Effector memory CD8-positive, alpha-beta T cell (primary cell): ENCODE results near the gene COG8.
"Not testable (repeated sequence)": the region's sequence is repeated elsewhere in the genome, so short reads cannot be mapped to it uniquely, and the experiment has no call there.

ENCODE experiments used
- ATAC-seq: fragments of 150-1000 bp; cut with Tn5 transposase; replicated peaks from 2 replicates; pipeline ENCODE4 v1.10.0; 2021; ENCODE audit warnings: mild to moderate bottlenecking, moderate library complexity
- DNase-seq, 3 experiments: peaks; one replicate each; pipeline ENCODE4 v3.0.0; 2021
- H3K27ac Mint-ChIP-seq, 2 donors: one replicate each; pipeline ENCODE4 v1.8.0; 2022; ENCODE audit warnings: mild to moderate bottlenecking in 2 of 2, mixed read lengths in 2 of 2, moderate library complexity in 2 of 2
- H3K27me3 Mint-ChIP-seq, 2 donors: one replicate each; pipeline ENCODE4 v1.8.0; 2022; ENCODE audit warnings: mixed read lengths in 2 of 2
- H3K36me3 Mint-ChIP-seq: one replicate; pipeline ENCODE4 v1.8.0; 2022; ENCODE audit warnings: mild to moderate bottlenecking, moderate library complexity, mixed read lengths; ENCODE audit not compliant: insufficient read depth
- H3K4me1 Mint-ChIP-seq, 2 donors: one replicate each; pipeline ENCODE4 v1.8.0; 2022; ENCODE audit warnings: low read depth in 2 of 2, mixed read lengths in 2 of 2
- H3K4me3 Mint-ChIP-seq, 2 donors: one replicate each; pipeline ENCODE4 v1.8.0; 2022; ENCODE audit warnings: mild to moderate bottlenecking in 2 of 2, mixed read lengths in 2 of 2, moderate library complexity in 2 of 2
- H3K9me3 Mint-ChIP-seq, 2 donors: one replicate each; pipeline ENCODE4 v1.8.0; 2022; ENCODE audit warnings: mixed read lengths in 2 of 2

COG8 gene

DNA sequence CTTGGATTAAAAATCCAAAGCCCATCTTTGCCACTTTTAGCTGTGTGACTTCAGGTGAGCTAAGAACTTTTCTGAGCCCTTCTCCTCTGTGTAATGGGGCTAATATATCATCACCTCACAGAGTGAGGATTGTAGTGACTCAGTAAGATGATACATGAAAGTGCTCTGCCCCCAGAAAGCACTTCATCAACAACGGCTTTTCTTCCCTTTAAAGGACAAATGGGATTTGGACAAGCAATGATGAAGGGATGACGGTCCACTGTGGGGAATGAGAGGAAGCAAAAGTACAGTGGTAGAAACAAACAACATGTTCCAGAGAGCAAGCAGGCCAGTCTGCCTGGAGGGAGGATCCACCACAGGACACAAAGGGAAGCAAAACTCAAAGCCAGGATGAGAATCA lies 26.5 kb upstream of the COG8 start:
- no peaks in the 10 kb centered on the region for H3K27me3 Mint-ChIP-seq
- DNase-seq: no peak
- ATAC-seq: no peak
- H3K27ac Mint-ChIP-seq: no peak overlapping the region
- peaks cover 74% of the 10 kb centered on the region for H3K36me3 Mint-ChIP-seq
- H3K4me3 Mint-ChIP-seq: no peak overlapping the region
- H3K4me1 Mint-ChIP-seq: peaks cover 6 to 20% of the 10 kb centered on the region in 2 donors
- no peaks in the 10 kb centered on the region for H3K9me3 Mint-ChIP-seq

DNA sequence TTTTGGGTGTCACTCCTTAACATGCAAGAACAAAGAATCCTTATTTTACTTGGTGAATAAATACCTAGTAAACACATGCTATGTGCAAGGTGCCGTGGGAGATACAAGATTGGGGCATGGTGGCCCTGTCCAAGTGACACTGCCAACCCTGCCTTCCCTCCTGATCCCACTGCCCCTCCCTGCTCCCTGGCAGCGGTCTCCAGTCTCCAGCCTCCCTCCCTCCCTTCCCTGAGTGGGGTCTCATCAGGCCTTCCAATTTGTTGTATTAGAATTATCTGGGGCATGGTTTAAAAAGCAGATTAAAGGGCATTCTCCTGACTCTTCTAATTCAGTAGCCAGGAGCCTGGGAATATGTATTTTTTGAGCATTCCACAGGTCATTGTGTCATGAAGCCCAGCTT lies 24.7 kb upstream of the COG8 start:
- Mint-ChIP-seq H3K4me1 (peaks cover 6 to 10% of the 10 kb centered on the region in 2 donors), H3K4me3 (no peak overlapping the region), H3K9me3 (no peaks in the 10 kb centered on the region), H3K36me3 (peaks cover 73% of the 10 kb centered on the region), H3K27me3 (no peaks in the 10 kb centered on the region), H3K27ac (peak overlapping the region; percentile 17 to 22)
- ATAC-seq: no peak
- DNase-seq: no peak

DNA sequence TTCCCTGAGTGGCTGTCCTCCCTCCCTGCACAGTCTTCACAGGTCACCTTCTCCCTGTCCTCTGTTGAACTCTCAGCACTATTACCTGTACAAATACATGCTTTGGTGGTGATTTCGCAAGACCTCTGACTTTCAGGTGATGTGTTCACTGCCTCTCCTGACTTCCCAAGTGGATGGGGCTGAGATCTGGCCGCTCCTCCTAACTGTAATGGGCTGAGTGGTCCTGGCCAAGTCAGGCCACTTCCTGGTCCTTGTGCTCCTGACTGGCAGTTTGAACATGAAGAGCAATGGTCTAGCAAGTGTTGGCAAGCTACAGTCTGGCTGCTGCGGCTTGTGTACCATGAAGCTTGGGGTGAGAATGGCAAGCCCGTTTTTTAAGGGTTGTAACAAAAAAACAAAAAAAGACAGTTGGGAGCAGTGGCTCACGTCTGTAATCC lies 23.9 kb upstream of the COG8 start:
- Mint-ChIP-seq H3K9me3 (no peaks in the 10 kb centered on the region), H3K4me1 (peaks cover 6 to 10% of the 10 kb centered on the region in 2 donors), H3K36me3 (peaks cover 68% of the 10 kb centered on the region), H3K27ac (peak overlapping the region in 1 of 2 donors; percentile 17), H3K4me3 (no peak overlapping the region), H3K27me3 (no peaks in the 10 kb centered on the region)
- DNase-seq (no peak), ATAC-seq (no peak)

DNA sequence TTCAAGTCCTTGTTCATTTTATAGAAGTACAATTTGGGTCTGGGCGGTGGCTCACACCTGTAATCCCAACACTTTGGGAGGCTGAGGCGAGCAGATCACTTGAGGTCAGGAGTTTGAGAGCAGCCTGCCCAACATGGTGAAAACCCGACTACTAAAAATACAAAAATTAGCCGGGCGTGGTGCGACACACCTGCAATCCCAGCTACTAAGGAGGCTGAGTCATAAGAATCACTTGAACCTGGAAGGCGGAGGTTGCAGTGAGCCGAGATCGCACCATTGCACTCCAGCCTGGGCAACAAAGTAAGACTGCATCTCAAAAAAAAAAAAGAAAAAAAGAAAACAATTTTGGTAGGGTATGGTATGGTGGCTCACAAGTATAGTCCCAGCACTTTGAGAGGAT lies 20.7 kb upstream of the COG8 start:
- H3K27ac Mint-ChIP-seq, H3K9me3 Mint-ChIP-seq, H3K27me3 Mint-ChIP-seq, H3K4me3 Mint-ChIP-seq, ATAC-seq, DNase-seq: not testable (repeated sequence)
- peaks cover 55% of the 10 kb centered on the region for H3K36me3 Mint-ChIP-seq
- peaks cover 4 to 10% of the 10 kb centered on the region in 2 donors for H3K4me1 Mint-ChIP-seq

DNA sequence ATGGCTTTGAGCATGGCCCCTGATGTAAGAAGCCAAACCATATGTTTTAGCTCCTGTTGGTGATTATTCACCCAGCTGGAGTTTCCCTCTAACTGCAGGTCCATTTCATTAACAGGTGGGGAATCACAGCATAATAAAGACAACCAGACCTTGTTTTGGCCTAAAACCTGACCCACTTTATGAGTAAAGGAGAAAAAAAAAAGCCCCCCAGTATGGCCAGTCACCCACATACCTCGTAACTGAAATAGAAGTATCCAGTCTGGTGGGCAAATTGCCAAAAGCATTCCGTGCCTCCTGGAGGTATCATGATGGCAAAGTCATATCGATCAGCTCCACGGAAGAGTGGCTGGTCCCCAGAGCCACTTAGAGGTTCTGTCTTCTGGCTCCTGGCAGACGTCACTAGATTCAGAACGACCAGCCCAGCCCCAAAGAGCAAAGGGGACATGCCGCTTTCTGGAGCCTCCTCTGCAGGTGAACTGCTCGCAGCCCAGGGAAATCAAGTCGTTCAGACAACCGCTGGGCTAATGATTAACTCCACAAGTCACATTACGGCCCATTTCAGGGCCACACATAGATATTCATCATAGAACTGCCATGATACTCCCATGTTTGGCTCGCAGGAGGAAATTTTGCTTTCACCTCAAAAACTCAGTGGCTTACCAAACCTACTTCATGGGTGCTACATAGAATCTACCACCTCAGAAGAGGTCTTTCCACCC lies 12.1 kb upstream of the COG8 start, which contains the start of gene TMED6:
TMED6 (minus strand) TSS at position 478 of the 719 bp plus-strand sequence; CDS start at position 445, 33 bp downstream.
- Mint-ChIP-seq H3K4me1 (peaks cover 3 to 11% of the 10 kb centered on the region in 2 donors), H3K4me3 (no peak within 1 kb of the TSS), H3K9me3 (no peaks in the 10 kb centered on the region), H3K27ac (peak within 1 kb of the TSS in 1 of 2 donors; percentile 73), H3K27me3 (no peaks in the 10 kb centered on the region), H3K36me3 (peaks cover 20% of the 10 kb centered on the region)
- DNase-seq (no peak), ATAC-seq (no peak)

DNA sequence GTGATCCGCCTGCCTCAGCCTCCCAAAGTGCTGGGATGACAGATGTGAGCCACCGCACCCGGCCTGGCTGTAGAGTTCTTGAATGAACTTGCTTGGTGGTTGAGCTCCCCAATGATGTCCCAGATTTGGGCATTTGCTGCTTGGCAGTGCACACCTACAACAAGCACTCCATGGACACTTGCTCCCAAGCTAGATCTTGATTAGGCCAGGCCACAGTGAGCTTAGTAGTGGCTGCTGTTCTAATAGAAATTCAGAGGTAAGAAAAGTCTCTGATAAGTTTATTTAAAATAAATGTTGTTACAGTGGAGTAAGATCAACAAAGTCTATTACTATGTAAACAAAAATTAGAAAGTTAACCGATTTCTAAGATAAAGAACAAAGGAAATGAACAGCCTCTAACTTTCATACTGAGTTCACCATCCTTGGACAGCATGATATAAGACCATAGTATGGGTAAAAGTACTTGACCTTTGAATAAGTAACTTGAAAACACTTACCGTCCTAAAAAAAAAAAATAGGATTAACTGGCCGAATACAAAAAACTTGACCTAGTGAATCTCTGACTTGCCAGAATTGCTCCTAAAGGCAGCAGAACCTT lies 11.3 kb upstream of the COG8 start:
- H3K27ac Mint-ChIP-seq: peak overlapping the region in 1 of 2 donors; percentile 72
- DNase-seq (no peak), ATAC-seq (no peak)
- H3K9me3 Mint-ChIP-seq: no peaks in the 10 kb centered on the region
- H3K27me3 Mint-ChIP-seq: no peaks in the 10 kb centered on the region
- peaks cover 7 to 19% of the 10 kb centered on the region in 2 donors for H3K4me1 Mint-ChIP-seq
- H3K4me3 Mint-ChIP-seq: no peak overlapping the region
- H3K36me3 Mint-ChIP-seq: peaks cover 13% of the 10 kb centered on the region

DNA sequence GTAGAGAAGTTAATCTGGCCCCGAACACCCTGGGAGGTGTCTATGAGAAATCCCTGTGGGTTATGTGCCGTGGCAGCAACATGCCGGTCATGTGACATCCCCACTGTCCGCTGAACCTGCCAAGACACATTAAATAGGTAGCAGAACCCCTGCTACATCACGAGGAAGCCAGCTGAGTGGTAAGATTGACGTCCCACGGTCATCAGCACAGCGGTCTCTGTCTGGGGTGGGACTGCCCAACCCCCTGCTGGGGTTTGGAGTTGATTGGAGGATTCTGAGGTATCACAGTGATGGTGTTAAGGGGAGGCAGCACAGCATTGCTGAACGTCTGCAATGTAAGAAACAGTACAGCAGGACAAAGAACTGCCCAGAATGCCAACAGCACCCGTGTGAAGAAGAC lies 10.2 kb upstream of the COG8 start:
- no peak for DNase-seq

DNA sequence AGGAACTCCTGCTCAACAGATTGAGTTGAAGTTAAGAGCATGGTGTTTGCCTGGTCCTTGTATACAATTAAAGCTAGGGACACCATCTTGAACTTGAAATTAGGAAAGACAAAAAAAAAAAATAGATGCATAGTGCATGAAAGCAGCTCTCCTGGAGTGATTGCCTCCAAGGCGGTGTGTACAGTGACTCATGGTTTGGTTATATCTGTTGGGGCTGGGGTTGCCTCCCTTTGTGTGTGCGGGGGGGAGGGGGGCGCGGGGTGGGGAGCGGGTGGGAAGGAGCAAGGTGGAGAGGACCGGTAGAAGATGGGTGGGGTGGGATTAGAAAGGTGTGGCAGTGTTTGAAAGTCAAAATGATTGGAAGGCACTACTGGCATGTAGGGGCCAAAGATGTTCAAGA lies 8.9 kb upstream of the COG8 start:
- ATAC-seq (no peak), DNase-seq (no peak)
- no peaks in the 10 kb centered on the region for H3K9me3 Mint-ChIP-seq
- peaks cover 8 to 20% of the 10 kb centered on the region in 2 donors for H3K4me1 Mint-ChIP-seq
- H3K4me3 Mint-ChIP-seq: no peak overlapping the region
- H3K27me3 Mint-ChIP-seq: no peaks in the 10 kb centered on the region
- H3K36me3 Mint-ChIP-seq: peaks cover 19% of the 10 kb centered on the region
- H3K27ac Mint-ChIP-seq: peak overlapping the region in 1 of 2 donors; percentile 26

More for the DNA sequence above, 10.2 kb upstream of the COG8 start:
- H3K36me3 Mint-ChIP-seq: peaks cover 13% of the 10 kb centered on the region
- H3K4me1 Mint-ChIP-seq: peaks cover 8 to 20% of the 10 kb centered on the region in 2 donors
- ATAC-seq: no peak
- H3K27me3 Mint-ChIP-seq: no peaks in the 10 kb centered on the region
- no peak overlapping the region for H3K4me3 Mint-ChIP-seq
- H3K27ac Mint-ChIP-seq: no peak overlapping the region
- H3K9me3 Mint-ChIP-seq: no peaks in the 10 kb centered on the region

DNA sequence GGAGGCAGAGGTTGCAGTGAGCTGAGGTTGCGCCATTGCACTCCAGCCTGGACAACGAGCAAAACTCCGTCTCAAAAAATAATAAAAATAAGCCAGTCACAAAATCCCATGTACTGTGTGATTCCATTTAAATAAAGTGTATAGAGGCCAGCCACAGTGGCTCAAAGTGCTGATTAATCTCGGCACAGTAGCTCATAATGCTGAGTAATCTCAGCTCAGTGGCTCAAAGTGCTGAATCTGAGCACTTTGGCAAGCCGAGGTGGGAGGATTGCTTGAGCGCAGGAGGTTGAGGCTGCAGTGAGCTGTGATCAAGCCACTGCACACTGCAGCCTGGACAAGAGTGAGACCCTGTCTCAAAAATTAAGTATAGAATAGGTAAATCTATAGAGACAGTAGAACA lies 7.3 kb upstream of the COG8 start:
- Mint-ChIP-seq H3K9me3 (no peaks in the 10 kb centered on the region), H3K4me3 (no peak overlapping the region), H3K27me3 (no peaks in the 10 kb centered on the region), H3K27ac (peak overlapping the region in 1 of 2 donors; percentile 72), H3K36me3 (peaks cover 15% of the 10 kb centered on the region), H3K4me1 (peaks cover 12 to 20% of the 10 kb centered on the region in 2 donors)
- ATAC-seq: no peak
- DNase-seq: no peak

DNA sequence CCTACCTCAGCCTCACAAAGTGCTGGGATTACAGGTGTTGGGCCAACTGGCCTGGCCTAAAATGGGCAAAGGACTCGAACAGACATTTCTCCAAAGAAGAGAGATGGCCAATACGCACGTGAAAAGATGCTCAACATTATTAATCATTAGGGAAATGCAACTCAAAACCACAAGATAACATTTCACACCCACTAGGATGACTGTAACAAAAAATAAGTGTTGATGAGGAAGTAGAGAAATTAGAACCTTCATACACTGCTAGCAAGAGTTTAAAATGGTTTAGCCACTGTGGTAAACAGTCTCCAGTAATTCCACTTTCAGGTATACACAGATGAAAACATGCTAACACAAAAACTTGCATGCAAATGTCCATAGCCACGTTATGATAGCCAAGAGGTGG lies 6.6 kb upstream of the COG8 start:
- peak overlapping the region; percentile 72 to 73 for H3K27ac Mint-ChIP-seq
- no peaks in the 10 kb centered on the region for H3K27me3 Mint-ChIP-seq
- ATAC-seq: peak; percentile 85

DNA sequence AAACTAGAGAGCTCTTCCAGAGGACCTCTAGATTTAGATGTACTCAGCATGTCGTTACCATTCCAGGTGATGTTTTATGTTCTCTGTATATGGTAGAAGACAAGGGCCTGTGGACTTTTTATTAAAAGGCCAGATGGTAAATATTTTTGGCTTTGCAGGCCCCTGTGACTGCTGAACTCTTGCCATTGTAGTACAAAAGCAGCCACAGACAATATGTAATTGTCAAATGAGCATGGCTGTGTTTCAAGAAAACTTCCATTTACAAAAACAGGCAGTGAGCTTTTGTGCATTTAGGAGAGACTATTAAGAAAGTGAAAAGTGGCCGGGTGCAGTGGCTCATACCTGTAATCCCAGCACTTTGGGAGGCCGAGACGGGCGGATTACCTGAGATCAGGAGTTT lies 4.8 kb upstream of the COG8 start:
- ATAC-seq (no peak), DNase-seq (no peak)
- no peak overlapping the region for H3K4me3 Mint-ChIP-seq
- H3K27me3 Mint-ChIP-seq: no peaks in the 10 kb centered on the region
- H3K27ac Mint-ChIP-seq: peak overlapping the region in 1 of 2 donors; percentile 73
- H3K4me1 Mint-ChIP-seq: peaks cover 25 to 39% of the 10 kb centered on the region in 2 donors
- no peaks in the 10 kb centered on the region for H3K9me3 Mint-ChIP-seq
- peaks cover 24% of the 10 kb centered on the region for H3K36me3 Mint-ChIP-seq

More for the DNA sequence above, 6.6 kb upstream of the COG8 start:
- H3K9me3 Mint-ChIP-seq: no peaks in the 10 kb centered on the region
- no peak for DNase-seq
- H3K36me3 Mint-ChIP-seq: peaks cover 18% of the 10 kb centered on the region
- H3K4me1 Mint-ChIP-seq: peaks cover 13 to 24% of the 10 kb centered on the region in 2 donors
- H3K4me3 Mint-ChIP-seq: peak overlapping the region; percentile 46 to 50

DNA sequence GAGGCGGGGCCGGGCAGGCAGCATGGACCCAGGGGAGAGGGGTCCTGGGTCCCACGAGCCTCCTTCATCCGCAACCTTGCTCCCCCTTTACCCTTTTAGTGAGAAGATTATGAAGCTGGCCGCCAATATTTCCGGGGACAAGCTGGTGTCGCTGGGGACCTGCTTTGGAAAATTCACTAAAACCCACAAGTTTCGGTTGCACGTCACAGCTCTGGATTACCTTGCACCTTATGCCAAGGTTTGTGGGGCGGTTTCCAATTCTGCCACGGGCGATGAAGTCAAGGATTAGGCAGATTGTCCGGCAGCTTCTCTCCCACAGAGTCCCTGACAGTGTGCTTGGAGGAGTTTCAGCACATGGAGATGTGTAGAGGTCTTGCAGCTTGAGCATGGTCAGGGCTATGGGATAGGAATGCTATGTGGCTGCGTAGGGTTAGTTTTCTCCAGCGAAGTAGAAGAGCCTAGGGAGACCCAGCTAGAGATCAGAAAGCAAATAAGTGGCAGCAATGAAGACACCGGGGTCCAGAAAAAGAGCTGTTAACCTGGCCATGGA lies 806 bp upstream of the COG8 start:
- no peak for ATAC-seq

DNA sequence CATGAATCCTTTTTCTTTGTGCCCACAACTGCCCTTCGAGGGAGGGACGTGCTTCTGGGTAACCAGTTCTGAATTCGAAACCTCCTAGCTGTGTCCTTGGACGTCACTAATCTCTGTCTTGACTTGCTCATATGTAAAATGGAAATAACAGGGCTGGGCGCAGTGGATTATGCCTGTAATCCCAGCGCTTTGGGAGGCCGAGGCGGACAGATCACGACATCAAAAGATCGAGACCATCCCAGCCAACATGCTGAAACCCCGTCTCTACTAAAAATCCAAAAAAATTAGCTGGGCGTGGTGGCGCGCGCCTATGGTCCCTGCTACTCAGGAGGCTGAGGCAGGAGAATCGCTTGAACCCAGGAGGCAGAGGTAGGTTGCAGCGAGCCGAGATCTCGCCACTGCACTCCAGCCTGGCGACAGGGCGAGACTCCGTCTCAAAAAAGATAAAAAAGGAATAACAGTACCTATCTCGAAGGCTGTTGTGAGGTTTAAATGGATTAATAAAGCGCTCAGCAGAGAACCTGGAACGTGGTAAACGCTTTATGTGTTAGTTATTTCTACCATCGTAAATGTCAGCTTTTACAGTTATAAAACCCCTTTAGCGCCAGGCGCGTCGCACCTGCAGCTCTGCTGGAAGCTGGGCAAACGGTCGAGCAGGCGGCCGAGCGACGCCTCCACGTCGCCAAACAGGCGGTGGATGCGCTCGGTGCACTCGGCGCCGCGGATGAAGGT lies 641 bp downstream of the COG8 start:
- peaks cover 48% of the 10 kb centered on the region for H3K36me3 Mint-ChIP-seq
- H3K27ac Mint-ChIP-seq: peak overlapping the region; percentile 93 to 97
- no peak for DNase-seq
- no peaks in the 10 kb centered on the region for H3K9me3 Mint-ChIP-seq
- H3K4me1 Mint-ChIP-seq: peaks cover 32 to 38% of the 10 kb centered on the region in 2 donors
- no peaks in the 10 kb centered on the region for H3K27me3 Mint-ChIP-seq
- peak overlapping the region; percentile 99 for H3K4me3 Mint-ChIP-seq
- no peak for ATAC-seq

More for the DNA sequence above, 806 bp upstream of the COG8 start:
- H3K9me3 Mint-ChIP-seq: no peaks in the 10 kb centered on the region
- H3K4me1 Mint-ChIP-seq: peaks cover 29 to 38% of the 10 kb centered on the region in 2 donors
- no peaks in the 10 kb centered on the region for H3K27me3 Mint-ChIP-seq
- peaks cover 35% of the 10 kb centered on the region for H3K36me3 Mint-ChIP-seq
- no peak for DNase-seq
- H3K4me3 Mint-ChIP-seq: peak overlapping the region; percentile 99
- H3K27ac Mint-ChIP-seq: peak overlapping the region; percentile 93 to 97
